PFSK-1 (cell line): Measurements from ENCODE around the gene FAHD2A.

Experiments used
- FOXP2 ChIP-seq: optimal IDR thresholded peaks from 2 replicates; pipeline ENCODE3; 2011; ENCODE audit warnings: borderline replicate concordance, control low read depth, inconsistent platforms; ENCODE audit not compliant: insufficient read depth; ENCODE audit errors: extremely low read length, extremely low read depth
- POLR2AphosphoS5 ChIP-seq: IDR thresholded peaks from 2 replicates; pipeline ENCODE4 v1.6.1; 2012; ENCODE audit warnings: low read depth, mild to moderate bottlenecking, control low read depth, low read length, moderate library complexity
- SIN3A ChIP-seq: IDR thresholded peaks from 2 replicates; pipeline ENCODE4 v1.6.1; 2012; ENCODE audit warnings: mild to moderate bottlenecking, low read length, moderate library complexity, borderline replicate concordance; ENCODE audit not compliant: insufficient read depth
- TAF1 ChIP-seq: IDR thresholded peaks from 2 replicates; pipeline ENCODE4 v1.6.1; 2012; ENCODE audit warnings: low read length, control low read depth, borderline replicate concordance; ENCODE audit not compliant: insufficient read depth
- TF ChIP-seq, protein P1 (sequence below), 2 experiments: IDR thresholded peaks; 2 replicates each; pipeline versions ENCODE4 v1.6.1 to v1.8.0; 2011 to 2012; ENCODE audit warnings: low read depth in 2 of 2, low read length in 2 of 2, control low read depth in 1 of 2, inconsistent platforms in 1 of 2, mild to moderate bottlenecking in 1 of 2, moderate library complexity in 1 of 2; ENCODE audit not compliant: insufficient read depth in 1 of 2

The FAHD2A gene

DNA sequence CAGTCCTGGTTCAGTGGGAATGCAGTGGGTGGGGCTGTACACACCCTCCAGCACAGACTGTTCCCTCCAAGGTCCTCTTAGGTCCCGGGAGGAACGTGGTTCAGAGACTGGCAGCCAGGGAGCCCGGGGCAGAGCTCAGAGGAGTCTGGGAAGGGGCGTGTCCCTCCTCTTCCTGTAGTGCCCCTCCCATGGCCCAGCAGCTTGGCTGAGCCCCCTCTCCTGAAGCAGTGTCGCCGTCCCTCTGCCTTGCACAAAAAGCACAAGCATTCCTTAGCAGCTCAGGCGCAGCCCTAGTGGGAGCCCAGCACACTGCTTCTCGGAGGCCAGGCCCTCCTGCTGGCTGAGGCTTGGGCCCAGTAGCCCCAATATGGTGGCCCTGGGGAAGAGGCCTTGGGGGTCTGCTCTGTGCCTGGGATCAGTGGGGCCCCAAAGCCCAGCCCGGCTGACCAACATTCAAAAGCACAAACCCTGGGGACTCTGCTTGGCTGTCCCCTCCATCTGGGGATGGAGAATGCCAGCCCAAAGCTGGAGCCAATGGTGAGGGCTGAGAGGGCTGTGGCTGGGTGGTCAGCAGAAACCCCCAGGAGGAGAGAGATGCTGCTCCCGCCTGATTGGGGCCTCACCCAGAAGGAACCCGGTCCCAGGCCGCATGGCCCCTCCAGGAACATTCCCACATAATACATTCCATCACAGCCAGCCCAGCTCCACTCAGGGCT lies 17.5 kb upstream of the FAHD2A start:
- no peak for TF ChIP-seq SIN3A
- no peak for TF ChIP-seq POLR2AphosphoS5
- TF ChIP-seq, protein P1, sequence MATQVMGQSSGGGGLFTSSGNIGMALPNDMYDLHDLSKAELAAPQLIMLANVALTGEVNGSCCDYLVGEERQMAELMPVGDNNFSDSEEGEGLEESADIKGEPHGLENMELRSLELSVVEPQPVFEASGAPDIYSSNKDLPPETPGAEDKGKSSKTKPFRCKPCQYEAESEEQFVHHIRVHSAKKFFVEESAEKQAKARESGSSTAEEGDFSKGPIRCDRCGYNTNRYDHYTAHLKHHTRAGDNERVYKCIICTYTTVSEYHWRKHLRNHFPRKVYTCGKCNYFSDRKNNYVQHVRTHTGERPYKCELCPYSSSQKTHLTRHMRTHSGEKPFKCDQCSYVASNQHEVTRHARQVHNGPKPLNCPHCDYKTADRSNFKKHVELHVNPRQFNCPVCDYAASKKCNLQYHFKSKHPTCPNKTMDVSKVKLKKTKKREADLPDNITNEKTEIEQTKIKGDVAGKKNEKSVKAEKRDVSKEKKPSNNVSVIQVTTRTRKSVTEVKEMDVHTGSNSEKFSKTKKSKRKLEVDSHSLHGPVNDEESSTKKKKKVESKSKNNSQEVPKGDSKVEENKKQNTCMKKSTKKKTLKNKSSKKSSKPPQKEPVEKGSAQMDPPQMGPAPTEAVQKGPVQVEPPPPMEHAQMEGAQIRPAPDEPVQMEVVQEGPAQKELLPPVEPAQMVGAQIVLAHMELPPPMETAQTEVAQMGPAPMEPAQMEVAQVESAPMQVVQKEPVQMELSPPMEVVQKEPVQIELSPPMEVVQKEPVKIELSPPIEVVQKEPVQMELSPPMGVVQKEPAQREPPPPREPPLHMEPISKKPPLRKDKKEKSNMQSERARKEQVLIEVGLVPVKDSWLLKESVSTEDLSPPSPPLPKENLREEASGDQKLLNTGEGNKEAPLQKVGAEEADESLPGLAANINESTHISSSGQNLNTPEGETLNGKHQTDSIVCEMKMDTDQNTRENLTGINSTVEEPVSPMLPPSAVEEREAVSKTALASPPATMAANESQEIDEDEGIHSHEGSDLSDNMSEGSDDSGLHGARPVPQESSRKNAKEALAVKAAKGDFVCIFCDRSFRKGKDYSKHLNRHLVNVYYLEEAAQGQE (IDR thresholded peaks at IDR 0.05; ENCODE audit: insufficient read depth in 1 of 2, low read depth in 2 of 2, low read length in 2 of 2), result no peak
- TF ChIP-seq FOXP2, result no peak
- no peak for TF ChIP-seq TAF1

DNA sequence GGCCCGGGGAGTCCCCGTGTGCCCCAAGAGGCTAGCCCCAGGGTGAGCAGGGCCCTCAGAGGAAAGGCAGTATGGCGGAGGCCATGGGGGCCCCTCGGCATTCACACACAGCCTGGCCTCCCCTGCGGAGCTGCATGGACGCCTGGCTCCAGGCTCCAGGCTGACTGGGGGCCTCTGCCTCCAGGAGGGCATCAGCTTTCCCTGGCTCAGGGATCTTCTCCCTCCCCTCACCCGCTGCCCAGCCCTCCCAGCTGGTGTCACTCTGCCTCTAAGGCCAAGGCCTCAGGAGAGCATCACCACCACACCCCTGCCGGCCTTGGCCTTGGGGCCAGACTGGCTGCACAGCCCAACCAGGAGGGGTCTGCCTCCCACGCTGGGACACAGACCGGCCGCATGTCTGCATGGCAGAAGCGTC lies 16.9 kb upstream of the FAHD2A start:
- TF ChIP-seq POLR2AphosphoS5 (no peak), TAF1 (no peak)

DNA sequence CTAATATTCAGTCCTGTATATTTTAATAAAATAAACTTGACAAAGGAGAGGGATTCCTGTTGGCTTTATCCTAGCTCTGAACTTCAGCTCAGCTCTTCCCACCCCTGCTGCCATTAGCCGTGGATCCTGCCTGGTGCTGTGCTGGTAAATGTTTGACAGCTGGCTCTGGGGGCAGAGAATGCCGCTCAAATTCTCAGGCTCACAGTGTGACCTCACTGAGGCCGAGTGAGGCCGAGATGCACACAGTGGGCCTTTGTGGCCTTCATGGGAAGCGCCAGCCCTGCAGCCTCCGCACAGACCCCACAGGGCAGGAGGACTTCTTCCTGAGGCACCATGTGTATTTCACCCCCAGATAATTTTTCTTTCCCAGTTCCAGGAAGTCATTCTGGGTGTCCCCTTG lies 16.5 kb upstream of the FAHD2A start:
- TF ChIP-seq TAF1 (no peak), FOXP2 (no peak), SIN3A (no peak), POLR2AphosphoS5 (no peak)
- TF ChIP-seq, protein P1 (IDR thresholded peaks at IDR 0.05; ENCODE audit: insufficient read depth in 1 of 2, low read depth in 2 of 2, low read length in 2 of 2), result no peak

DNA sequence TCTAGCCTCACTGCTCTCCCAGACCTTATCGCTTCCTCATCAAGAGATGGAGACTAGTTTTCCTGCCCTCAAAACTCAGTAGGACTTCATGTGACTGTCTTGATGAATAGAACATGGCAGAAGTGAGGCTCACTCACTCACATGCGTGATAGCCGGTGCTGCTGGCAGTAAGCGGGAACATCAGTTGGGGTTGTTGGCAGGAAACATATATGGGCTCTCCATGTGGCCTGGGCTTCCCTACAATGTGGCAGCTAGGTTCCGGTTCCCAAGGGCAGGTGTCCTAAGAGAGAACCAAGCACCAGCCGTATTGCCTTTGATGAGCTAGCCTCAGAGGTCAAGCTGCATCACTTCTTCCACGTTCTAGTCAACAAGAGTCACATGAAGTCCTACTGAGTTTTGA lies 15.2 kb upstream of the FAHD2A start:
- no peak for TF ChIP-seq TAF1

DNA sequence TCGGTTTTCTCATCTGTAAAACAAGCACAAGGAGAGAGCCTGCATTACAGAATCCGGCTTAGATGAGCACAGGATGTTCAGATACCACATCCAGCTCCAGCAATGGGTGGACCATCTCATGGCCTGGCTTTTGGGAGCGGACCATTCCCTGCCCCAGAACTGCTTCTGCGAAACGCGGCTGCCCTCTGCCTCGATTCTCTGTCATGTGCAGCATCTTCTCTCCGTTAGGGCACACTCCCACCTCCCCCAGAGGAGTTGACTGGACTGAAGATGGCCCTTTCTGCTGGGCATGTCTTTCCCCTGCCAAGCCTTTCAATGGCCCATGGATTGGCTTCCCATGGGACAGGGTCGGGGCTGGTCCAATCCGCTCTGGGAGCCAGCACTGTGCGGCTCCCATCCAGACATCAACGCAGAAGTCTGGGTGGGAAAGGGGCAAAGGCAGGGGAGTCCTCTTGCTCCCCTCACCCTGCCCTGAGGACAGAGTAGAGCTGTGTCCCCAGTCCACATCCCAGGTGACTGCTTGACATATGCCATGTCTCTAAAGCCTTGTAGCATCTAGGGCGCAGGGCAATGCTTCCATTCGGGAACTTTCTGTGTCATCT lies 14.3 kb upstream of the FAHD2A start:
- TF ChIP-seq, protein P1 (IDR thresholded peaks at IDR 0.05; ENCODE audit: insufficient read depth in 1 of 2, low read depth in 2 of 2, low read length in 2 of 2), result no peak
- no peak for TF ChIP-seq SIN3A
- TF ChIP-seq TAF1, result no peak
- TF ChIP-seq POLR2AphosphoS5, result no peak
- no peak for TF ChIP-seq FOXP2

DNA sequence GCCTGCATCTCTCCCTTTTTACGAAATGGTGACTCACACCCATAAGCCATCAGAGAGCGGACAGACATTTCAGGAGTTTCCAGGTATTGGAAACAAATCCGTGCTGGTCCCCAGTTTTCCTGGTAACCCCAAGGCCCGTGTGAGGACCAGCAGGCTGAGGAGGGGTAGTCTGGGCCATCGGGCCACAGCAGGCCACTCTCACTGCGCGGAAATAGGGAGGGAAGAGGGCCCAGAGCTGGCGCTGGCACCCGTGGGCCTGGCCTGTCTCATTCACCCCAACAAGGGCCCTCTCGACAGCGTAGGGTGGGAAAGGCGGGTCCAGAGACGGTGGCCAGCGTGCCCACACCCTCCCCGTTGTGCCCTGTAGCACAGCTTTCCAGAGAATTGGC lies 13.7 kb upstream of the FAHD2A start:
- TF ChIP-seq TAF1, result no peak
- TF ChIP-seq FOXP2, result no peak
- no peak for TF ChIP-seq POLR2AphosphoS5
- no peak for TF ChIP-seq SIN3A
- TF ChIP-seq, protein P1 (IDR thresholded peaks at IDR 0.05; ENCODE audit: insufficient read depth in 1 of 2, low read depth in 2 of 2, low read length in 2 of 2), result no peak
